Measurements from ENCODE around the gene GSTA3.
"Not testable (repeated sequence)": the region's sequence is repeated elsewhere in the genome, so short reads cannot be mapped to it uniquely, and the experiment has no call there.

GSTA3 gene

DNA sequence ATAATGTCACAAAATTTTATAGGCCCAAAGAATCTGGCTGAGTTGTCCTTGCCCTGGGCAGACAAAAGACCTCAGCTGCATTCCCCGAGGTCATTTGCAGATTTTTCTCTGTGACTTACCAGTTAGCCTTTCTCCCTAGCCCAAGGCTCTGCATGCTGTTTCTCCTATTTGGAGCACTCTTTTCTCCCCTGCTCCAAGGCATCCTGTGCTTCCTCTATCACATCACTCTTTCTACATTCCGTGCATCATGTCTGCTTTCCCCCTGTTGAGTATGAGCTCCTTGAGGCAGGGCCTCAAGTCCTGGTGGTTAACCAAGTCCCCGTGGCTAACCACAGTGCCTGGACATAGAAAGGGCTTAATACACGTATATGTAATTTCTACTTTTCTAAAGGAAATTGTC is 593 bp upstream of the GSTA3 start:
- DNase-seq (ENCODE audit: low spot score): no peak

DNA sequence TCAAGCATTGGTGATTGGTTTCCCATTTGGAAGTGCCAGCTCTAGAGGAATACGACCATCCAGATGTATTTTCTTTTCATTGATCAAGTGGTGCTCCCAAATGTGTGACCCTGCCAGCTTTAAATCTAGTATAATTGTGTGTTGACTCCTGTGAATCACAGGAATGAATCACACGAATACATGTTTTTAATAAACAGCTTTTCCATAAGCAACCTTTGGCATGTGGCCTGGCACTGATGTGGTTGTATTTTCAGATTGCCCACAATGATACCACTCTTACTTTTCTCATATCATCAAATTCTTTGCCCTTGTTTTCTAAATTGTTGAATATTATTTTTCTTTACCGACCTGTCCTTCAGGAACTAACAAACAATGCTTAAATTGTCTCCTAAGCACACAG is 367 bp downstream of the GSTA3 start:
- no peak for DNase-seq (ENCODE audit: low spot score)

DNA sequence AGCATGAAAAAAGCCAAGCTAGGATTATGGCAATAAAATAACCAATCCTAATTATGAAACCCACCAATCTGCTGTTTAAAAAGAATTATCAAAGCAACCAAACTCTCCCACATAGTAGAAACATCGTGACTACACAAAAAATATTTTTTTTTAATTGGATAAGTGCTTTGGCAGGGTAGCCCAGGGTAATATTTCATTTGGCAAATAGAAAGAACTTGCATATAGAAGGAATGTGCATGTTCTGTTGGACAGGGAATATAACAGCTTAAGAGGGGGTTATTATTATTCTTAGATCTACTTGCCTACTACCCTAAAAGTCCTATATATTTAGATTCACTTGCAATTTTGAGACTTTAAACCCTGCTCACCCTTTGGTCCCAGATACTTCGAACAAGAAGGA is 972 bp downstream of the GSTA3 start:
- DNase-seq (ENCODE audit: low spot score): no peak

DNA sequence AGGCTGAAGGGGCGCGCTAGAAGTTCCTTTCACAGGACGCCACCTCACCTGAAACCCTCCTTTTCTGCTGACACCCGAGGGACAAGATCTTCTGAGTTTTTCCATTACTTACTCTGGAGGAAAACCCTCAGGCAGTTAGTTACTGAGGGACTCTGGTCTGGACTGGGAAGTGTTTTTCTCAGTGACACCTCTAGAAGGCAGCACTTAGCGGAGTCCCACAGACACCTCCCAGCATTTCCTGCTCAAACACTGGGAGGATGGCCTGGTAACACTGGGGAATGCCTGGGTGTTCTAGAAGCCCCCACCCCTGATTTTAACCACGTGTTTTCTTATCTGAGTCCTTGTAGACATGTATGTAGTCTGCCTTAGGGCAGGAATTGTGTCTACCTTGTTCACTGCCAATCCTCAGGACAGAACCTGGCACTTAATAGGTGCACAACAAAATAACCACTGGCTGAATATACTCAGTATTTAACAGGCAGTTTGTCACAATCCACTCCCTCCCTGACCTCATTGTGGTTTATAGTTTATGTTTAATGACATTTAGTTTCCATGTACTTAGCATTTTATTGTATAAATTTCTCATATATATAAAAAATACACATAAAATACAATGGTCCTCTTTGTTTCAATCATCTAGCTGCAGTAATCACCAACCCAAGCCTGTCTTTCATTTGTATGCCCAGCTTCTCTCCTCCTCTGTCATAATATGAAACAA is 4.8 kb downstream of the GSTA3 start:
- peak; percentile 40 for DNase-seq (ENCODE audit: low spot score)

- DNase-seq (ENCODE audit: low spot score): no peak
Measured at GRCh38 chr6:52900536-52900935, 9.0 kb downstream of the GSTA3 start.

DNA sequence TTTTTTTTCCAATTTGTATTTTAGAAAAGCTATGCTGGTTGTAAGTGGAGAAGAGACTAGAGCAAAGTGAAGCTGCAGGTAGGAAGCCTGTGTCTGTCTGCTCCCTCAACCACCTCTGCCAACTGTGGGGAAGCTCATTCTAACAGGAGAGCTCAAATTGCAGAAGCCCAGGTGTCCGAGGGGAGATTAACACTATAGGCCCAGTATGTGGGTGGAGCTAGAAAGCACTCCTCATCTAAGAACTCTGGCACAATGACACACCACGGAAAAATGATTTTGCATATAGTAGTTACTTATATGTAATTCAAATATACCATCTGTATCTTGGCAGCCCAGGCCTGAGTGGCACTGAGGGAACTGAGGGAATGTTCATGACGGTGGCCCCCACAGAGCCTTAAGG is 13.7 kb downstream of the GSTA3 start:
- not testable (repeated sequence) for DNase-seq (ENCODE audit: low spot score)

- DNase-seq (ENCODE audit: low spot score): no peak
Measured at GRCh38 chr6:52894285-52894684, 15.2 kb downstream of the GSTA3 start.

GRCh38 chr6:52893803-52894202 is 15.7 kb downstream of the GSTA3 start:
- DNase-seq (ENCODE audit: low spot score): no peak

DNA sequence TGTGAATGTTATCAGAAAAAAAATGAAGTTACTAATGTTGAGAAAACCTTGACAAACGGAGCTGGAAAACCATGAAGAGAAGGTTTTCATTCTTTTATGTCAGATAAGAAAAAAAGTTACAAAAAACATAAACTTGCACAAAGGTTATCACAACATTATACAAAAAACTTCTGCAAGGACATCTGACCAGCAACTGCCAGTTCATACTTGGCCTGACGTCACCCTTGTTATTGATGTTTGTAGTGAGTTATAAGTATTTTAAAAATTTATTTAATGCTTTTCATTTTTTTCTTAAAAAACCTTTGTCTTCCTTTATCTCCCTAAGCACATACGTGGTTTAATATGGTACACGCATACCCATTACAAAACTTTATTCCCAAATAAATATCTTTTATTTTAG is 16.3 kb downstream of the GSTA3 start:
- DNase-seq (ENCODE audit: low spot score): no peak

DNA sequence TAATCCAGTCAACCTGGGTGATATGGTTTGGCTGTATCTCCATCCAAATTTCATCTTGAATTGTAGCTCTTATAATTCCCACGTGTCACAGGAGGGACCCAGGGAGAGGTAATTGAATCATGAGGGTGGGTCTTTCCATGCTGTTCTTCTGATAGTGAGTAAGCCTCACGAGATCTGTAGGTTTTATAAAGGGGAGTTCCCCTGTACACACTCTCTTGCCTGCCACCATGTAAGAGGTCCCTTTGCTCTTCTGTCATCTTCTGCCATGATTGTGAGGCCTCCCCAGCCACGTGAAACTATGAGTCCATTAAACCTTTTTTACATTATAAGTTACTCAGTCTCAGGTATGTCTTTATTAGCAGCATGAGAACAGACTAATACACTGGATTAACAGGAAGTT is 19.5 kb downstream of the GSTA3 start:
- no peak for DNase-seq (ENCODE audit: low spot score)

DNA sequence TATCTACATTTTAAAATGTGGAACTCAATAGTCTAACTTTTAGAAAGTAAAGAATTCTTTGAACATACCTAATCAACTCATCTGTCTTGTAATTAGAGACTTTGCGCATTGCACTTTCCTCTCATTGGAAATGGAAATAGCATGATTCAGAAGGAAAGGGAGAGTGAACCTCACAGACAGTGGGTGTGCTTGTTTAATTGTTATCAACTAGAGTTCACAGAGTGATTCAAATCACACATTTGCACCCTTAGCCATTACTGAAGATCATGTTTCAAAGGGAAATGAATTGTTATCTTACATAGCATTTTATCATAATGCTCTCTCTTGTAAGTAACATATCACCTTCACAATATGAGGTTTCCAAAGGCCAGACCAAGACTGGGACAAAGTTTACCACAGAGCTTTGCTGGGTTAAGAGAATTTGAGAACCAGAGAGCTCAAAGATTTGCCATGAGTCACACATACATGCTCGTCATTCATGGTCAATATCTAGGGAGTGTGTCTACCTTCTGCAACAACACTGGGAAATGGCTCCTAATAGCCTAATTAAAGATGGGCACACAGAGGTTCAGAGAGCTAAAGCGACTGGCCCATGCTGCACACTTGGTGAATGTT is 21.5 kb downstream of the GSTA3 start:
- no peak for DNase-seq (ENCODE audit: low spot score)

DNA sequence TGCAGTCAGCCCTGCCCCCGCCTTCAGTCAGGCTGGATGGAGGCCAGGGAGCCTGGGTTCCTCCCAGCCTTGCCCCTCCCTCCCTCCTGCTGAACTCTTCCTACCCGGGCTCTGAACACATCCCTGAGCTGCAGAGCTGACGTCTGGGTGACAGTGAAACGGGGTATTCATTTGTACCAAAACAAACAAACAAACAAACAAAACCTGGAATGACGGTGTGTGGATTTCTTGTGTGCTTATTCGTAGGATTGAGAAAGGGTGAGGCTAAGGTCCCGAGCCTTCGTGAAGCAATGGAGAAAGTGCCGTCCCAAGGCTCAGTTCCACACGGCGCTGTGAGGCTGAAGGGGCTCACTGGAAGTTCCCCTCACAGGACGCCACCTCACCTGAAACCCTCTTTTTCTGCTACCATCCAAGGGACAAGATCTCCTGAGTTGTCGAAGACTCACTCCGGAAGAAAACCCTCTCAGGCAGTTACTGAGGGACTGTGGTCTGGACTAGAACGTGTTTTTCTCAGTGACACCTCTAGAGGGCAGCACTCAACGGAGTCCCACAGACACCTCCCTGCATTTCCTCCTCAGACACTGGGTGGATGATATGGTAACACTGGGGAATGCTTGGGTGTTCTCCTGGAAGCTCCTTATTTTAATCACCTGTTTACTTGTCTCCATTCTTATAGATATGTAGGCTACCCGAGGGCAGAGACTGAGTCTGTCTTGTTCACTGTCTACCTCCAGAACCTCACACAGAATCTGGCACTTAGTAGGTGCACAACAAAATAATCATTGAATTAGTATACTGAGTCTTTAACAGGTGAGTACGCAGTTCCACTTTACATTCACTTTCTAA is 27.3 kb downstream of the GSTA3 start:
- DNase-seq (ENCODE audit: low spot score): peak; percentile 86

- DNase-seq (ENCODE audit: low spot score): peak; percentile 14
Measured at GRCh38 chr6:52881662-52881995, 27.9 kb downstream of the GSTA3 start.

GRCh38 chr6:52877786-52878185 is 31.7 kb downstream of the GSTA3 start:
- no peak for DNase-seq (ENCODE audit: low spot score)

GRCh38 chr6:52877168-52877567 is 32.3 kb downstream of the GSTA3 start:
- no peak for DNase-seq (ENCODE audit: low spot score)

DNA sequence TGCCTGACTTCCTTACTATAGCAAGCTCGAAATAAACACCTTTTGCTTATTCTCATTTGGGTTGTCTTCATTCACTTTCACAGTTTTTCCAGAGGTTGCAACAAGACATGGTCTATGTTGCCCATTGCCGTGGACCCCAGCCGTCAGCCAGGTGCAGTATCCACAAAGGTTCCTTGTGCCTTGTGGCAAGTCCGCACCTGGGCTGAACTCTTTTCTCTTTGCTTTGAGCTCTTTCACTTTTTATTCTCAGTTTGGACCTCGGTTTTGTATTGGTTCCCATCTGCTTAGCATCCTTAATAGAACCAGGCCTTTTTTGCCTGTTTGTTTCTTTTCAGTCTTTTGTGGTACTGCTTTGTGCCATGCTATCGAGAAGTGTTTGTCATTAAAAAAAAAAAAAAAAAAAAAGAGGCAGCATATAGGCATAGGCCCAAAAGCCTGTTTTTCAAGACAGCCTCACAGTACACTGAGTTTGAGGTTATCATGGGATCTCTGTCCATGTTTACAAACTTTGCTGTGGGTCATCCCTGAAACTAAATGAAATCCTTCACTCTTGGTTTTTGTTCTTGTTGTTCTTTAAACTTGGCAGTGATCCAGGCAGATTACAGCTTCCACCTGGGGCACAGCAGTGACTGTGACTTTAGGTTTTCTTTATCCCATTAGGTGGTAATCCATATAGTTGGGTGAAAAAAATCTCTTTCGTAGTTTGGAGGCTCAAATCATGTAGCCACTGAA is 33.3 kb downstream of the GSTA3 start:
- DNase-seq (ENCODE audit: low spot score): no peak

- DNase-seq (ENCODE audit: low spot score): no peak
Measured at GRCh38 chr6:52872031-52872430, 37.5 kb downstream of the GSTA3 start.

- DNase-seq (ENCODE audit: low spot score): no peak
Measured at GRCh38 chr6:52871621-52872020, 37.9 kb downstream of the GSTA3 start.

GRCh38 chr6:52870335-52871091 is 39.0 kb downstream of the GSTA3 start:
- DNase-seq (ENCODE audit: low spot score): not testable (repeated sequence)

GRCh38 chr6:52868899-52869298 is 40.6 kb downstream of the GSTA3 start:
- DNase-seq (ENCODE audit: low spot score): not testable (repeated sequence)

- DNase-seq (ENCODE audit: low spot score): no peak
Measured at GRCh38 chr6:52868240-52868639, 41.3 kb downstream of the GSTA3 start.

GRCh38 chr6:52861151-52861550 is 48.3 kb downstream of the GSTA3 start:
- DNase-seq (ENCODE audit: low spot score): not testable (repeated sequence)

All from iPS-NIHi11 (cell line).